Embryonic facial prominence (tissue), 1 donor: ENCODE measurements around the gene ZNF585A.
"Not testable (repeated sequence)": the region's sequence is repeated elsewhere in the genome, so short reads cannot be mapped to it uniquely, and the experiment has no call there.

Experiments
- DNase-seq: peaks from one replicate; pipeline ENCODE4 v3.0.0-alpha.2; 2016; ENCODE audit errors: extremely low spot score

The ZNF585A gene

DNA sequence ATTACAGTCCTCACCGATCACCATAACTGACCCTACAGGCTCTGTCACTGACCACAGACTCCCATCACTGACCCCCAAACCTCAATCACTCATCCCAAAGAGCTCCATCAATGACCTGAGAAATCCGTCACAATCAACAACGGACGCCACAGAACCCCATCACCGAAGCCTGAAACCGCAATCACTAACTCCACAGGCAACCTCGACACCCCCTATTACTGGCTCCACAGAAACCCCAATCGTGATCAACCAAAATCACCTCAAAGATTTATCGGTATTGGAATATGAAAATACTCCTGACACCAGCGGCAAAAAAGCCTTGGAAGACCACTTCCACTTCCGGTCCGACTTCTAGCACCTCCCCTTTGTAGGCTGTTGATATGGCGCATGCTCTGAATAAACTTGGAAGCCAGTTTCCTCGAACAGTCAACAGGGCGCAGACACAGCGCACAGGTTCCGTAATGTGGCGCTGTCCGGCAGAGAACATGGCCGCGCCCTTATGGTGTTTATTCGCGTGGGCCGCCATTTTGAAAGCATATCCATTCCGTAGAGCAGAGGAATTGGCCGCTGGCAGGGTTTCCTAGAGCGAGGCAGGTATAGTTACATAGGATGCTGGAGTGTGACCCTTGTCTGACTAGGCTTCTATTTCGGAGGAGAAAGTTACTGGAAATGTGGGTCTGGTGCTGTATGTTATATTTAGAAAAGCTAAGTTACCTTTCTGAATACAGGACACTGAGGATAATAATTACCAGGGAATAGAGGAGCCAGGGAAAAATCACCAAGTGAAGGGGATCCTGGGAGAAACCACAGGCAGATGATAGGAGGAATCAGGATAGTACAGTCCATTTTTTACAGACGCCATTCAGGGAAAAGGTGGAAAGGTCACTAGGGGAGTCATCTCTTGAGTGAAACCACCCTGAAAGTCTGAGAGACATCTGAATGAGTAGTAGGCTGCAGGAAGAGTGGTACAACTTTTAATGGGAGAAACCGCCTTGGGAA lies at the start of gene ZNF585A:
TSS of gene ZNF585A (minus strand) at position 328 of the 999 bp plus-strand sequence. CDS start 2,785 bp downstream, outside the sequence.
- DNase-seq = peak; percentile 95

DNA sequence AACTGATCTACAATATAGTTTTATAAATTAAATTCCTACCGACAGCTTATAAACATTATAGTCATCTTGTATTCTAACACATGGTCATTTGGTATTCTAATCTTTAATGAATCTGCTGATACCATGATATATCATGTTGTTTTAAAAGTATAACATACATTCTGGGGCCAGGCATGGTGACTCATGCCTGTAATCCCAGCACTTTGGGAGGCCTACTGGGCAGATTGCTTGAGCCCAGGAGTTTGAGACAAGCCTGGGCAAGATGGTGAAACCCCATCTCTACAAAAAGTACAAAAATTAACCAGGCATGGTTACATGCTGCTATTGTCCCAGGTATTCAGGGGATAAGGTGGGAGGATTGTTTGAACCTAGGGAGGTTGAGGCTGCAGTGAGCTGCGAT lies 48.6 kb upstream of the ZNF585A start:
- no peak for DNase-seq

DNA sequence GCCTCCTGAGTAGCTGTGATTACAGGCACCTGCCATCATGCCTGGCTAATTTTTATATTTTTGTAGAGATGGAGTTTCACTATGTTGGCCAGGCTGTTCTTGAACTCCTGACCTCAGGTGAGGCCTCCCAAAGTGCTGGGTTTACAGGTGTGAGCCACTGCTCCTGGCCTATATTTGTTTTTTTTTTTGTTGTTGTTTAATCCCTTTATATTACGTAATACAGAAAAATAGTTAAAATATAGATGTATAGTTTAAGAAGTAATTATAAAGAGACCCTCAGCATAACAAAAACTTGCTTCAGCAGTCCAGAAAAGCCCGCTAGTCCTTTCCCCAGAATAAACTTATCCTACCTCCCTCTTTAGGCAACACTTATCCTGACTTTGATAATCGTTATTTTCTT lies 47.9 kb upstream of the ZNF585A start:
- DNase-seq = no peak

DNA sequence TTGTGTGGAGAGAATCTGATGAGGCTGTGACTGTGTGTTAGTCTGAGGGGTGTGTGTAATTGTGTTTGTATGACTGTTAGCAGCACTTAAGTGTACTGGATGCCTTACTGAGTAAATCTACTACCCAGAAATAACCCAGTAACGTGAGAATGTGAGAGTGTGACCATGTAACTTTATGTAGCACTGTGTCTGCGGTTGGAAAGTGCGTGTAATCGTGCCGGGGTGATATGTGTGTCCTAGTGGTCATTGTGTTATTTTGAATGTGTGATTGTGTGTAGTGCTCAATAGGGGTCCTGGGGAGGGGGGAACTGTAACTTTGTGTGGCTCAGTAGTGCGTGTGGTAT lies 46.1 kb upstream of the ZNF585A start:
- no peak for DNase-seq

DNA sequence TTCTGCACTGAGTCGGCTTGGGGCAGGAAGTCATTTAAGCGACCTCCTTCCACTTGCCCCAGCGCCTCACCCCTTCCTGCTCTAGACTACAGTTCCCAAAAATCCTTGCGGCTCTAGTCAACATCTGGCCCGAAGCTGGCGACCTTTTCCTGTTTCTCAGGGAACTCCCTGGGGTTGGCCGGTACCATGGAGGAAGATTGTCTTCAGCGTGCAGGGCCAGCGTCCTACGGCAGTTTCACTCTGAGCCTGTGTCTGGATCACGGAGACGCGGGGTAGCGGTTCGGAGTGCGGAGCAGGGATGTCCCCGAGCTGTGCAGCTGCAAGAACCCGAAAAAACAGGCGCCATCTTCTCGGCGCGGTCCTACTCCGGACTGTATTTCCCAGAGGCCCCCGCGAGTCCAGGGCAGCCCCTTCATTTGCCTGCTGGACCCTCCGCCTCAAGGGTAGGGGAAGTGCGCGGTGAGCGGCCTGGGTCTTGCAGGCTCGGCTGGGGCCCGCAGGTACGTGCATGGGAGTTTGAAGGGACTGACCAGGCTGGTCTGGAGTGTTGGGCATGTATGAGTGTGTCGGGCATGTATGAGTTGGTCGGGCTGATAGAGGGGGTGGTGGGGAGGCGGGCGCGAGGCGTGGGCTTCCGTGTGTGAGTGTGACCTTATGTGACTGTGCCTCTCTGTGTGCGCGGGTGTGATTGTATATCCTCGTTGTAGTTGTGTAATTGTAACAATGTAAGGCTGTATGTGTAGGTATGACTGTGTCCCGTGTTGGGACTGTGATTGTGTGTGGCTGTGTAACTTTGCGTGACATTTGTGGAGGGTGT lies 45.5 kb upstream of the ZNF585A start, which contains the start of gene ZNF383:
TSS of gene ZNF383 (plus strand) at position 440 of the 817 bp plus-strand sequence. CDS start 12,240 bp downstream, outside the sequence.
- DNase-seq = peak; percentile 82

DNA sequence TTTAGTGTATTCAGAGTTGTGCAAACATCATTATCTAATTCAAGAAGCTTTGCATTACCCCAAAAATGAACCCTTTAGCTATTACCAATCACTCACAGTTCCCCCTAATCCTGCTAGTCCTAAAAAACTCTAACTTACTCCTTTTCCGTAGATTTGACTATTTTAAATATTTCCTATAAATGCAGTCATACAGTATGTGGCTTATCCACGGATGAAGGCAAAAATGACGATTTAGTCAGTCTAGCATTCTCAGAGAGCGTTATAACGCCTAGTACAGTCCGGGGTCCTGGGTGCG lies 44.9 kb upstream of the ZNF585A start:
- no peak for DNase-seq

DNA sequence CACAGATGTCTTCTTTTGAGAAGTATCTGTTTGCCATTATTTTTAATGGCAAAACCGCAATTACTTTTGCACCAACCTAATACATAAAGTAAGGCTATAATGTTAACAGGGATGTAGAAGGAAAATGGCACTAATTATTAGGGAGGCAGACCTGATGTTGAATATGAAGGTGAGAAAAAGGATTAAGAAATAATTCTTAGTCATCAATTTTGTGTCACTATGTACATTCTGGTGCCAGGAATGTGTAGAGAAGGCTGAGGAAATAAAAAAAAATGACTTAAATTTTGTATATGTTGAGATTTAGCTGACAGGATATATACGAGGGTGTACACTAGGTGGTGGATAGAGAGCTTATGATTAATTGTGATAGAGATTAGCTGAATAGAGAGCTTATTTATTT lies 25.3 kb upstream of the ZNF585A start:
- no peak for DNase-seq

DNA sequence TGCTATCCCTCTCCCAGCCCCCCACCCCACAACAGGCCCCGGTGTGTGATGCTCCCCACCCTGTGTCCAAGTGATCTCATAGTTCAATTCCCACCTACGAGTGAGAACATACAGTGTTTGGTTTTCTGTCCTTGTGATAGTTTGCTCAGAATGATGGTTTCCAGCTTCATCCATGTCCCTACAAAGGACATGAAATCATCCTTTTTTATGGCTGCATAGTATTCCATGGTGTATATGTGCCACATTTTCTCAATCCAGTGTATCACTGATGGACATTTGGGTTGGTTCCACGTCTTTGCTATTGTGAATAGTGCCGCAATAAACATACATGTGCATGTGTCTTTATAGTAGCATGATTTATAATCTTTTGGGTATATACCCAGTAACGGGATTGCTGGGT lies 24.6 kb upstream of the ZNF585A start:
- not testable (repeated sequence) for DNase-seq

DNA sequence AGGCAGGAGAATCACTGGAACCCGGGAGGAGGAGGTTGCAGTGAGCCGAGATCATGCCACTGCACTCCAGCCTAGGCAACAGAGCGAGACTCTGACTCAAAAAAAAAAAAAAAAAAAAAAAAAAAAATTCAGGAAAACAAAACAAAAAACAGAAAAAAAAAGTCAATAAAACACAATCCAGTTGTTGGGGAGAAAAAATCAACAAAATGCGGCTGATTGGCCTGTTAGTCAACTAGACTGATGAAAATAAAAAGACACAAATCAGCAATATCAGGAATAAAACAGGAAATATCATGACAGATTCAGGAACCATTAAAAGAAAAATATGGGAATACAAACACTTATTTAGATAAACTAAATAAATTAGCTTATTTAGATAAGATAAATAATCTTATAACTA lies 22.8 kb upstream of the ZNF585A start:
- DNase-seq = not testable (repeated sequence)

DNA sequence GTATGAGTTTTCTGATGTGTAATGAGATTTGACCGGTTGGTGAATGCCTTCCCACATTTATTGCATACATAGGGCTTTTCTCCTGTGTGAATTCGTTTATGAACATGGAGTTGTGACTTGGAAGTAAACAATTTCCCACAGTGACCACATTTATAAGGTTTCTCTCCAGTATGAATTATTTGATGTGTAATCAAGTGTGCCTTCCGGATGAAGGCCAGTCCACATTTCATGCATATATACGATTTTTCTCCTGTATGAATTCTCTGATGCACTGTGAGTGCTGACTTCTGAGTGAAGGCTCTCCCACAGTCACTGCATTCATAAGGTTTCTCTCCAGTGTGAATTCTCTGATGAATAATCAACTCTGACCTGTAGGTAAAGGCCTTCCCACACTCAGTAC lies 13.6 kb upstream of the ZNF585A start:
- DNase-seq = not testable (repeated sequence)

DNA sequence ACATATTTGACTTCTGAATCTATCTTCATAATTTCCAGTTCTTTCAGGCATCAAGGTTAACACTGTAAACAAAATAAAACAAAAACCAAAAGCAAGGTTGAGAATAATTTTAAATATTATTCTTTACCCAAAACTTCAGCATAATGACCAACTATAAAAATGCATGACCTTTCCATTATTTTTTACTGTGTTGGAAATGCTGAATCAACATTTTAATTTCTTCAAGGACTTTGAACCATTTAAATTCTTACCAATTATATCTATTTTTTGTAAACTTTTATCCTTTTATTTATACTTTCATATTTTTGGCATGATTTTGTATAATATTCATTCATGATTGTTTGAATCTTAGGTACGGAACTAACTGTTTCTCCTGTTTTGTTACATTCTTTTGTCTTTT lies 6.9 kb downstream of the ZNF585A start:
- DNase-seq = no peak

DNA sequence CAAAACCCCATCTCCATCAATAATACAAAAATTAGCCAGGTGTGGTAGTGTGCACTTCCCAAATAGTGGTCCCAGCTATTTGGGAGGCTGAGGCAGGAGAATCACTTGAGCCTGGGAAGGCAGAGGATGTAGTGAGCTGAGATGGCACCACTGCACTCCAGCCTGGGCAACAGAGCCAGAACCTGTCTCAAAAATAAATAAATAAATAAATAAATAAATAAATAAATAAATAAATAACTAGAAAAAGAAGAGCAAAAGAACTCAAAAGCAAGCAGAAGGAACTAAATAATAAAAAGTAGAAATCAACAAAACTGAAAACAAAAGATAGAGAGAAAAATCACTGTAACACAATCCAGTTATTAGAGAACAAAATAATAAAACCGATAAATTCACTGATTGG lies 12.3 kb downstream of the ZNF585A start:
- DNase-seq = no peak

DNA sequence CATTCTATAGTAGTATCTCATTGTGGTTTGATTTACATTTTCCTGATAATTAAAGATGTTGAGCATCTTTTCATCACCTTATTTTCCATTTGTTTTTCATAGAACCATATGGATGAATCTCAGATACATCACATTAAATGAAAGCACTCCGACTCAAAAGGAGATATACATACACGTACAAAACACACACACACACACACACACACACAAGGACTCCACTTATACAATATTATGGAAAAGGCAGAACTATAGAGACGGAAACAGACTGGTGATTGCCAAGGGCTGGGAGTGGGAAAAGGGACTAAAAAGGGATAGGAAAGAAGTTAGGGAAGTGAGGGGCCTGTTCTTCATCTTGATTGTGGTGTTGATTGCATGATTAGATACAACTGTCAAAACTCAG lies 24.3 kb downstream of the ZNF585A start:
- DNase-seq = no peak

DNA sequence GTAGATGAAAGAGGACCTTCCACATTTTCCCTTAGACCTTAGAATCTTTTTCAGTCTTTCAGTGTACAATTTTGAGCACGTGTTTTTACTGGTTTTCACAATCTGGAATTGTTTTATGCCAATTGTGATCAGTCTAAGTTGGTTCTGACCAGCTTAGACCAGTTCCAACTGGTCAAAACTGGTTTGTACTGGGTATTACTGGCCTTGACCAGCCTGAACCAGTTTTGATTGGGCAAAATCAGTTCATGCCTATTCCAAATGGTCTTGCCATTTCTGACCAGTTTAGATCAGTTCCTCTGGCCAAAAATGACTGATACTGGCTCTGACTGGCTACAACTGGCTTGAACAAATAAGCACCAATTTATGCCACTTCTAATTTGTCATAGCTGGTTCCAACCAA lies 36.4 kb downstream of the ZNF585A start:
- DNase-seq = no peak

DNA sequence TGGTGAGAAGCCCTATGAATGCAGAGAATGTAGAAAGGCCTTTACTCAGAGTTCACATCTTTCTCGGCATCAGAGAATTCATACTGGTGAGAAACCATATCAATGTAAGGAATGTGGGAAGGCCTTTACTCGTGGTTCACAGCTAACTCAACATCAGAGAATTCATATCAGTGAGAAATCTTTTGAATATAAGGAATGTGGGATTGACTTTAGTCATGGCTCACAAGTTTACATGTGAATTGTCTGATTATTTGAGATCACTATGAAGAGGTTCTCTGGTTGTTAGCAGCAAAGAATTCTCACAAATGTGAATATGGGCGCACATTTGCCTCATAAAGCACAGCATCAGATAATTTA lies 43.7 kb downstream of the ZNF585A start:
- no peak for DNase-seq

DNA sequence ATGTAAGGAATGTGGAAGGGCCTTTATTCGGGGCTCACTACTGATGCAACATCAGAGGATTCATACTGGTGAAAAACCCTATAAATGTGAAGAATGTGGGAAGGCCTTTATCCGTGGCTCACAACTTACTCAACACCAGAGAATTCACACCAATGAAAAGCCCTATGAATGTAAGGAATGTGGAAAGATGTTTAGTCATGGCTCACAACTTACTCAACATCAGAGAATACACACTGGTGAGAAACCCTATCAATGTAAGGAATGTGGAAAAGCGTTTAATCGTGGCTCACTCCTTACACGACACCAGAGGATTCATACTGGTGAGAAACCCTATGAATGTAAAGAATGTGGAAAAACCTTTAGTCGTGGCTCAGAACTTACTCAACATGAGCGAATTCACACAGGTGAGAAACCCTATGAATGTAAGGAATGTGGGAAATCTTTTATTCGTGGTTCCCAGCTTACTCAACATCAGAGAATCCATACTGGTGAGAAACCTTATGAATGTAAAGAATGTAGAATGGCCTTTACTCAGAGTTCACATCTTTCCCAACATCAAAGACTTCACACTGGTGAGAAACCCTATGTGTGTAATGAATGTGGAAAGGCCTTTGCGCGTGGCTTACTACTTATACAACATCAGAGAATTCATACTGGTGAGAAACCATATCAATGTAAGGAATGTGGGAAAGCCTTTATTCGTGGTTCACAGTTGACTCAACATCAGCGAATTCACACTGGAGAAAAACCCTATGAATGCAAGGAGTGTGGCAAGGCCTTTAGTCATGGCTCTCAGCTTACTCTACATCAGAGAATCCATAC lies 44.3 kb downstream of the ZNF585A start:
- DNase-seq = no peak

DNA sequence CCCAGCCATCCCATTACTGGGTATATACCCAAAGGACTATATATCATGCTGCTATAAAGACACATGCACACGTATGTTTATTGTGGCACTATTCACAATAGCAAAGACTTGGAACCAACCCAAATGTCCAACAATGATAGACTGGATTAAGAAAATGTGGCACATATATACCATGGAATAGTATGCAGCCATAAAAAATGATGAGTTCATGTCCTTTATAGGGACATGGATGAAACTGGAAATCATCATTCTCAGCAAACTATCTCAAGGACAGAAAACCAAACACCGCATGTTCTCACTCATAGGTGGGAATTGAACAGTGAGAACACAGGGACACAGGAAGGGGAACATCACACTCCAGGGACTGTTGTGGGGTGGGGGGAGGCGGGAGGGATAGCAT lies 50.4 kb downstream of the ZNF585A start:
- DNase-seq = not testable (repeated sequence)

DNA sequence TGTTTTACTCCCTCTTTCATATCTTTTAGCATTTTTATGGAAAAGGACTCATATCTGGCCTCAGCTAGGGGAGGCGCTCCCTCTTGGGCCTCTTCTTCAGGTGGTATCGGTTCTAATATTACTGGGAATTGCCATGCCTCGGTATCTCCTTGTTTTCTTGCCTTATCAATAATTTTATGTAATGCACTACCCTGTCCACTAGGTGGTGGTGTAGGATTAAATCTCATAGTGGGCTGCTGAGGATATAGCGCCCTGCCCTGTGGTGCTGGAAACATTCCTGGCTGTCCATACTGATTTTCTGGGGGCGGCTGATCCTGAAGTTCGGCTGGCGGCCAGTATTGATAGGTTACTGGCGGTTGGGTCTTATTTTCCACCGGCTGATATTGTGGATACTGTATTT lies 58.5 kb downstream of the ZNF585A start:
- DNase-seq = no peak

DNA sequence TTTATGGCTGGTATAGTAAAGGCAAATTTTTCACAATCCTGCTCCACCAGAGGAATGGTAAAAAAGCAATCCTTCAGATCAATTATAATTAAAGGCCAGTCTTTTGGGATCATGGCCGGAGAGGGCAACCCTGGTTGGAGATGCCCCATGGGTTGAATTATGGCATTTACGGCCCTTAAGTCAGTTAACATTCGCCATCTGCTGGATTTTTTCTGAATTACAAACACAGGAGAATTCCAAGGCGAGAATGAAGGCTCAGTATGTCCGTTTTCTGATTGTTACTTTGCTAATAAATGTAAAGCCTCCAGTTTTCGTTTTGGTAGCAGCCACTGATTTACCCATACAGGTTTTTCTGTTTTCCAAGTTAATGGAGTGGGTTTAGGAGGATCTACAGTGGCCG lies 60.7 kb downstream of the ZNF585A start:
- DNase-seq = not testable (repeated sequence)

DNA sequence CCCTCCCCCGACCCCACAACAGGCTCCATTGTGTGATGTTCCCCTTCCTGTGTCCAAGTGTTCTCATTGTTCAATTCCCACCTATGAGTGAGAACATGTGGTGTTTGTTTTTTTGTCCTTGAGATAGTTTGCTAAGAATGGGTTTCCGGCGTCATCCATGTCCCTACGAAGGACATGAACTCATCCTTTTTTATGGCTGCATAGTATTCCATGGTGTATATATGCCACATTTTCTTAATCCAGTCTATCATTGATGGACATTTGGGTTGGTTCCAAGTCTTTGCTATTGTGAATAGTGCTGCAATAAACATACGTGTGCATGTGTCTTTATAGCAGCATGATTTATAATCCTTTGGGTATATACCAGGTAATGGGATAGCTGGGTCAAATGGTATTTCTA lies 68.4 kb downstream of the ZNF585A start:
- DNase-seq = not testable (repeated sequence)

DNA sequence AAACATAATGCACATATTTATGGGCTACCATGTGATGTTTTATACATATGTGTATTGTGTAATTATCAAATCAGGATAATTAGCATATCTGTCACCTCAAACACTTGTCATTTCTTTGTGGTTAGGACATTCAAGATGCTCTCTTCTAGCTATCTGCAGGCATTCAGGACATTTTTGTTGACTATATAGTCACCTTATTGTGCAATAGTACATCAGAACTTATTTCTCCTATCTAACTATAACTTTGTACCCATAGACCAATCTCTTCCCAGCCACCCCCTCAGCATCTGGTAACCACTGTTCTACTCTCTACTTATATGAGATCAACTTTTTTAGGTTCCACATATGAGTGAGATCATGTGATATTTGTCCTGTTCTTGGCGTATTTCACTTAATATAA lies 73.9 kb downstream of the ZNF585A start:
- no peak for DNase-seq

DNA sequence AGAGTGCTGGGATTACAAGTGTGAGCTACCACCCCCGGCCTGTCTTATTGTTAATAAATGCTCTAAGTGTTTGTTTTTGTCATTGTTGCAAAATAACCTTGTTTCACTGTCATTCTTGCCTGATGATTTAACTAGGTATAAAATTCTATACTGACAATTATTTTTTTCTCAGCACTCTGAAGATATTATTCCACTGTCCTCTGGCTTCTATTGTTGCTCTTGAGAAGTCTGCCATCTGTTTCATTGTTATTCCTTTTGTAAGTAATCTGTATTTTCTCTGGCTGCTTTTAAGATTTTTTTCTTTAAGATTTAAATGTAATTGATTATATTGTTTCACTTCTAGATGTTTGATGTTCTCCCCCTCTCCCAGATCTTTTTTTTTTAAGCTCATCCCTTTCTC lies 76.6 kb downstream of the ZNF585A start:
- no peak for DNase-seq
